SU-DHL-6 (cell line): ENCODE measurements around the gene SPAG8.

ENCODE experiments used
- CTCF ChIP-seq: fragments of 200-600 bp; sonication (generic); IDR thresholded peaks from one replicate; pipeline ENCODE4 v1.5.1; 2017; ENCODE audit warnings: antibody characterized with exemption, mild to moderate bottlenecking, low read length, moderate library complexity; ENCODE audit not compliant: insufficient read depth, poor library complexity, severe bottlenecking
- EZH2phosphoT487 ChIP-seq: fragments of 200-600 bp; sonication (generic), shearing (Covaris generic); conservative IDR thresholded peaks from 2 replicates; pipeline ENCODE4 v1.6.1; 2018; ENCODE audit warnings: mild to moderate bottlenecking, antibody characterized with exemption, low read length, moderate library complexity, mixed read lengths

GRCh38 chr9:35816708-35817107, 4.6 kb upstream of the SPAG8 start:
- TF ChIP-seq CTCF: no peak
- no peak for TF ChIP-seq EZH2phosphoT487
